Measurements from ENCODE around the gene DEGS2.
"Not testable (repeated sequence)": the region's sequence is repeated elsewhere in the genome, so short reads cannot be mapped to it uniquely, and the experiment has no call there.

- not testable (repeated sequence) for TF ChIP-seq CTCF (IDR thresholded peaks at IDR 0.05; ENCODE audit: borderline replicate concordance, extremely low read depth, low read length, poor library complexity, severe bottlenecking); EZH2 (IDR thresholded peaks at IDR 0.05; ENCODE audit: borderline replicate concordance, low read depth, low read length, severe bottlenecking)
Measured at GRCh38 chr14:100208136-100208535, 48.7 kb upstream of the DEGS2 start.
